Measurements from ENCODE around the gene TNFRSF17.

Gene TNFRSF17

GRCh38 chr16:12009462-12009861 is 44.5 kb downstream of the TNFRSF17 start:
- DNase-seq, result no peak

DNA sequence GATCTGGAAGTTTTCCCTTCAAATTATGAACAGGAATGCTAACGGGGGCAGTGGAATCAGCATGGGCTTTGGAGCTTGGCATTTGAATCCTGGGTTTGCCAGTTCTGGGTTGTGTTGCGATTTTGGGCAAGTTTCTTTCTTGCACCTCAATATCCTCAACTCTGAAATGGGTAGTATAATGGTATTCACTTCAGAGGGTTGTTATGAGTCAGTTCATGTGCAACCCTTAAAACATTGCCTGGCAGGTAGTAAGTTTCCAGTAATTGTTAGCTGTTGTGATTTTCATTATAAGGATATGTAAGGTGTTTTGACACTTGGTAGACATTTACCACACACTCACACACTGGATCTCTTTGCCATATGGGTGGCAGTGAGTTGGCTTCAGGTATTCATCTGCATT is 44.9 kb downstream of the TNFRSF17 start:
- DNase-seq, result no peak

DNA sequence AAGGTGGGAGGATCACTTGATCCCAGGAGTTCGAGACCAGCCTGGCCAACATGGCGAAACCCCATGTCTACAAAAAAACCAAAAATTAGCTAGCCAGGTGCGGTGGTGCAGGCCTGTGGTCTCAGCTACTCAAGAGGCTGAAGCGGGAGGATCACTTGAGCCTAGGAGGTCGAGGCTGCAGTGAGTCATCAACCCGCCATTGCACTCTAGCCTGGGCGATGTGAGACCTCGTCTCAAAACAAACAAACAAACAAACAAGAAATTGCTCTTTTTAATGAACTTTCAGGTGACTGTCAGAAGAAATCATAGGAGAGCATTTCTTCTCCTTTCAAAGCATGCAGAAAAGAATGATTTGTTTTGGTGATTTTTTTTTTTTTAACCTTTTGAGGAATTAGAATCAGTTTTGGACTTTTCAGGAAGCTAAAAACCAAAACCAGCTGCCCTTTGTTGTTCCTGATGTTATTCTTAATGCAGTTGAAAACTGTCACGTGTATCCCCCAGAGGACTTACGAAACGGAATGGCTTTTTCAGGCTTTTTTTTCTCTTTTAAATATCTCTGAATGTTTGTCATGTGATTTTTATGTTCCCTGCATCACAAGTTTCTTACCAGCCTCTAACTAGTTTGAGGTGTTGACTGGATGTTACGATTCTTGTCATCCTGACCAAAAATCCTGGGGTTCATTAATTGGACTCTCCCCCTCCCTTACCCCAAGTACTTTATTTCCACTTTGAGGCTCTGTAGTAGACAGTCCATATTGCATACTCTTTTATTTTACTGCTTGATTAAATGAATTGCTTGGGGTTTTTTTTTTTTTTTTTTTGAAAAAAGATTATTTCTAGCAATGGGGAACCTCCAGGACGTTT is 45.6 kb downstream of the TNFRSF17 start:
- DNase-seq, result no peak

- DNase-seq, result no peak
These were observed 46.6 kb downstream of the TNFRSF17 start for GRCh38 chr16:12011565-12011964.

- DNase-seq, result no peak
These were observed 51.4 kb downstream of the TNFRSF17 start for GRCh38 chr16:12016291-12016947.

DNA sequence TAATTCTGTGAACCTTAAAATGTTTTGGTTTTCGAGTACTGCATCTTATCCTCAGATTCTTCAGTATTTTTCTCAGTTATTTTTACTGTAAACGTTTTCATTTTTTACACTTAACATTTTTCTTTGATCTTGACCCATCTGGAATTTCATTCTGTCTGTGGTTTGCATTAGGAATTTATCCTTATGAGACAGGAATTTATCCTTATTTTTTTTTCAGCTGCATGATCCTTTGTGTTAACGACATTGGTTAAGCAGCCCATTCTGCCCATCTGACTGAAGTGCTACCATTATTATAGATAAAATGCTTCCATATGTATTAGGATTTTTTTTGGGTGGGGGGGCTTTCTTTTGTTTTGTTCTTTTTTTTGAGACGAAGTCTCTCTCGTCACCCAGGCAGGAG is 52.5 kb downstream of the TNFRSF17 start:
- DNase-seq, result no peak
